ENCODE measurements around the gene MMP23B.

DNA sequence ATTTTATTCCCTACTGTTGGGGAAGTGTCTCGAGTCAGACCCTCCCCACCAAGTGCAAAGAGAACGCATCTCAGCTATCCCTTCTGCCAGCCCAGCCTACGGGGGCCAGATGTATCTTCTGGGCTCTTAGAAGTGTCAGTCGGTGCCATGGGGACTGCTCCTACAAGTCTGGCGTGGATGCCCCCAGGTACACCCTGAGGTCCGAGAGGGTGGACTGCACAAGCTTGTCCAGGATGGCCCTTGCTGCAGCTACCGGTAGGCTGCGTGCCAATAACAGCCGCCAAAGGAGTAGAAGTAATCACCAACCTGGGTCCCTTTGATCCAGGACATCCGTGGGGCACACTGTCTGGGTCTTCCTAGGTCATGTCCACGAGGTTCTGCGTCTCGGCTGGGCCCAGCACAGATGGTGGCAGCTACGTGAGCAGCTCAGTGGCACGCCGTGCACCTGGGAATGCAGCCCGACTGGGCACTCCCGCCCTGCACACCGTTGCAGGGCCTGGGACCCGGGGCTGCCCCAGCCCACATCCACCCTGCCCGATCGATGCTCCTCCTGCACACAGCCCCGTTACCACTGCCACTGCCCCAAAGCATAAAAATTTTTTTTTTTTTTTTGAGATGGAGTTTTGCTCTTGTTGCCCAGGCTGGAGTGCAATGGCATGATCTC is 48.5 kb upstream of the MMP23B start:
- no peak for TF ChIP-seq POLR2AphosphoS5 (IDR thresholded peaks at IDR 0.05)
- TF ChIP-seq CTCF (IDR thresholded peaks at IDR 0.05), result no peak
- no peak for TF ChIP-seq POLR2A (IDR thresholded peaks at IDR 0.05)
- no peak for TF ChIP-seq EP300 (IDR thresholded peaks at IDR 0.05)

All from stomach (tissue), 4 donors.